ENCODE results near the gene ADORA2B. TPM values are rescaled to one million over a fixed set of nuclear protein-coding genes. Genes with fewer than 3 reads are reported as not detected.

ADORA2B gene
- total RNA-seq, 1 donor: 19.3 TPM

DNA sequence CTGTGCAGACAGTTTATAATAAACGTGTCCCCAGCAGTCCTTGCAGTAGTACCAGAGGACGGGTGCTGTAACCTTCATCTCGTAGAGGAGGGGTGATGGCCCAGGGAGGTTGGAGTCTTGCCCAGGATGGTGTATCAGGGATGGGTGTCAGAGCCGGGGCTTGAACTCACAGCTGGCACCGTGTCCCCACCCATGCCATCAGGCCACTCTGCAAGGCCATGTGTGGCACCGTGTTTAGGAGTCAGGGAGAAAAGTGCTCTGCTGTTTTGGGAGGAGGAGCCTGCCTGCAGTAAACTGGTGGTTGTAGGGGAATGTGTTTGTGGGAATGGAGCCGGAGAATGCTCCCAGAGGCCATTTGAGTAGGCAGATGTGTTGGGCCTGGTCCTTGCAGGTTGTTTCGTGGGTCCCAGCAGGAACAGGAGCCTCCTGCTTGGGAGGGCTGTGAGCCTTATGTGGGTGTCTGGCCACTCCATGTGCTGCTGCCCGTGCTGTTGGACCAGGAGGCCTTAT is 1.7 kb downstream of the ADORA2B start:
- TF ChIP-seq, protein P1, sequence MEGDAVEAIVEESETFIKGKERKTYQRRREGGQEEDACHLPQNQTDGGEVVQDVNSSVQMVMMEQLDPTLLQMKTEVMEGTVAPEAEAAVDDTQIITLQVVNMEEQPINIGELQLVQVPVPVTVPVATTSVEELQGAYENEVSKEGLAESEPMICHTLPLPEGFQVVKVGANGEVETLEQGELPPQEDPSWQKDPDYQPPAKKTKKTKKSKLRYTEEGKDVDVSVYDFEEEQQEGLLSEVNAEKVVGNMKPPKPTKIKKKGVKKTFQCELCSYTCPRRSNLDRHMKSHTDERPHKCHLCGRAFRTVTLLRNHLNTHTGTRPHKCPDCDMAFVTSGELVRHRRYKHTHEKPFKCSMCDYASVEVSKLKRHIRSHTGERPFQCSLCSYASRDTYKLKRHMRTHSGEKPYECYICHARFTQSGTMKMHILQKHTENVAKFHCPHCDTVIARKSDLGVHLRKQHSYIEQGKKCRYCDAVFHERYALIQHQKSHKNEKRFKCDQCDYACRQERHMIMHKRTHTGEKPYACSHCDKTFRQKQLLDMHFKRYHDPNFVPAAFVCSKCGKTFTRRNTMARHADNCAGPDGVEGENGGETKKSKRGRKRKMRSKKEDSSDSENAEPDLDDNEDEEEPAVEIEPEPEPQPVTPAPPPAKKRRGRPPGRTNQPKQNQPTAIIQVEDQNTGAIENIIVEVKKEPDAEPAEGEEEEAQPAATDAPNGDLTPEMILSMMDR (IDR thresholded peaks at IDR 0.05; ENCODE audit: insufficient read depth, low read length): no peak
- peak overlapping the region; percentile 89 for H3K4me3 ChIP-seq (ENCODE audit: low read depth, low read length)
- DNase-seq (ENCODE audit: low read depth): peak; percentile 27

DNA sequence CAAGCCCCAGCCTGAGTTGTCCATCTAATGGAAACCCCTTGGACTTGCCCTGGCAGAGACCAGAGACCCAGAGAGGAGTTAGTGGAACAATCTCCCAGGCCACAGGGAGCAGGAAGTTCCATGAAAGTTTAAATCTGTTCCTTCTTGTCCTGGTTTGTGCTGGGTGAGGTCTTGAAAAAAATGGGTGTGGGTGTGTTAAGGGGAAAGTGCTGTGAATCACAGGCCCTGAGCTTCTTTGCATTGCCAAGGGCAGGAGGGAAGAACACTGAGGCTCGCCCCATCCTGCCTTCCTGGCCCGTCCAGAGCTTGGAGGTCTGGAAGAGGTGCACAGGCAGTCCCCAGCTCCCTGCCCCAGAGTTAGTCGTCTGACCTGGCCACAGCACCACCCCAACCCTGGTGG is 2.3 kb downstream of the ADORA2B start:
- DNase-seq (ENCODE audit: low read depth): peak; percentile 73
- TF ChIP-seq, protein P1 (IDR thresholded peaks at IDR 0.05; ENCODE audit: insufficient read depth, low read length): no peak
- H3K4me3 ChIP-seq (ENCODE audit: low read depth, low read length): peak overlapping the region; percentile 89

DNA sequence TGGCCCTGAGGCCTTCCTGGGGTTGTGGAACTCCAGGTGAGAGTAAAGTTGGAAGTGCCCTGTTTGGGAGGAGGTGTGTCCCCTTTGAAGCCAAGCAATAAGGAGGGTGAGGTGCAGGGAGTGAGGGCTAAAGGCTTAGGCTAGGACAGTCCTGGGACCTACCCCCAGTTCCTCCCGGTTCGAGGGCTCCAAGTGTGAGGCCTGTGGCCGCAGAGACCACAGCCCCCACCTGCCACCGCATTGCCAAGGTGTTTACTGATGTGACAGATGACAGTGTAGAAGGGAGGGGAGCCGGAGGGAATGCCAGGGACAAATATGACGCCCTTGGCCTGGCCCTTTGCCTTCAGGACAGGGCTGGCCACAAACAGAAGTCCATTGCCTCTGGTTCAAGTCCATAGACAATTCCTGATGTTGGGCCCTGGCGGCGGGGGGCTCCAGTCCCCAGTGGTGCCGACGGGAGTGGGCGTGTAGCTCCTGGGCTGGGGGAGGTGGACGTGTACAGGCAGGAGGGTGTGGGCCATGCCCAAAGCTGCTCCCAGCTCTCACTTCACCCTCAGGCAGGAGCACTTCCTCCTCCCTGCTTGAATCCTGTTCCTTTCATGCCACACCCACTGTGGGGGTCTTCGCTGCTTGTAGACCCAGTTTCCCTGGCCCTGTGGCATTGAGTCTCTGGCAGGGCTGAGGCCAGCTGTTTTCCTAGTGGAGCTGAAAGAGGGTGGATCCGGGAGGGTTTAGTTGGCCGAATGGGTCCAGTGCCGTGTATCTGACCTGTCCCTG is 3.2 kb downstream of the ADORA2B start:
- TF ChIP-seq, protein P1 (IDR thresholded peaks at IDR 0.05; ENCODE audit: insufficient read depth, low read length): no peak
- no peak for DNase-seq (ENCODE audit: low read depth)
- H3K4me3 ChIP-seq (ENCODE audit: low read depth, low read length): peak overlapping the region; percentile 89

DNA sequence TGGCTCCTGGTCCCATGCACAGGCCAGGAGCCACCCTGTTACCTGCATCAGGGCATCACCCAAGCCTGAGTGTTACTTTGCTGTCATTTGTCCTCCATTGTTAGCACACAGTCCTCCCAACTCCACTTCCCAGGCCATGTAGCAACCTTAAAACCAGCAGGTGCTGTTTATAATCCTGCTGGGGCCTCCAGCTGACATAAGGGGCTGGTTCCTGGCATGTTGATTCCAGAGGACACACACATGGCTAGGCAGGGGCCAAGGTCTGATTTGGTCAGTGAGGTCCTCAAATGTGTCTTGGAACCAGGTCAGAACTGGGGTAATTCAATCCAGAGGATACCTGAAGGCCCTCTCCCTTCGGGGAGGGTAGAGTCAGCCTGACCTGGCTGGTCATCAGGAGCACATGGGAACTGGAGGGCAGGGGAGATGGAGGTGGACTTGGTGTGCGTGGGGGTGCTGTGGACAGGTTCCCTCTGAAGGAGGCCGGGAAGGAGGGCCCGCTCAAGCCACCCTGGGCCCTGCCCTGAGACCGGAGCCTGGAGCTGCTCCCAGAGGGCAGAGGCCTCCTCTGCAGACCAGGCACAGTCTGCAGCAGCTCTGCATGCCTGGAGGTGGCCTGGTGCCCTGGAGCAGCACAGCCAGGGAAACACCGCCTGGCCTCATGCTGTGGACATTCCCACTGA is 6.6 kb downstream of the ADORA2B start:
- TF ChIP-seq, protein P1 (IDR thresholded peaks at IDR 0.05; ENCODE audit: insufficient read depth, low read length): no peak
- no peak overlapping the region for H3K4me3 ChIP-seq (ENCODE audit: low read depth, low read length)
- DNase-seq (ENCODE audit: low read depth): no peak

DNA sequence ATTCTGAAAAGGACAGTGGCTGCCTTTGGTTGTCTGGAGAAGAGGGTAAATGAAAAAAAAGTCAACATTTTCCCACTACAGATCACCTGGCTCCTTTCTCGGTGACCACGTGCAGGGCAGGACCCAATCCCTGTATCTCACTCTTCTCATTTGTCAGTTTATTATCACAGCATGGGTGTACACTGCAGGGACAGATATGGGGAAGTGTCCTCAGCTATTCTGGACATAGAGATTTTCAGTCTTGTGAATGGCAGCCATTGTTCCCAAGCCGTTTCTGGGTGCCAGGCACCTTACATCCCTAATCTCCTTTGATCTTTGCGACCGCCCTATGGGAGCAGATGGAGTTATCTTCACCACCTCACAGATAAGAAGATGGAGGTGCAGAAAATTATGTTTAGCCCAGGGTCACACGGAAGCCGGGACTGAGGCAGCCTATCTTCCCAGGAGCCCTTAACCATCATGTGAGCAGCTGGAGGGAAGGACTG is 7.2 kb downstream of the ADORA2B start:
- TF ChIP-seq, protein P1 (IDR thresholded peaks at IDR 0.05; ENCODE audit: insufficient read depth, low read length): no peak
- H3K4me3 ChIP-seq (ENCODE audit: low read depth, low read length): no peak overlapping the region
- DNase-seq (ENCODE audit: low read depth): no peak

DNA sequence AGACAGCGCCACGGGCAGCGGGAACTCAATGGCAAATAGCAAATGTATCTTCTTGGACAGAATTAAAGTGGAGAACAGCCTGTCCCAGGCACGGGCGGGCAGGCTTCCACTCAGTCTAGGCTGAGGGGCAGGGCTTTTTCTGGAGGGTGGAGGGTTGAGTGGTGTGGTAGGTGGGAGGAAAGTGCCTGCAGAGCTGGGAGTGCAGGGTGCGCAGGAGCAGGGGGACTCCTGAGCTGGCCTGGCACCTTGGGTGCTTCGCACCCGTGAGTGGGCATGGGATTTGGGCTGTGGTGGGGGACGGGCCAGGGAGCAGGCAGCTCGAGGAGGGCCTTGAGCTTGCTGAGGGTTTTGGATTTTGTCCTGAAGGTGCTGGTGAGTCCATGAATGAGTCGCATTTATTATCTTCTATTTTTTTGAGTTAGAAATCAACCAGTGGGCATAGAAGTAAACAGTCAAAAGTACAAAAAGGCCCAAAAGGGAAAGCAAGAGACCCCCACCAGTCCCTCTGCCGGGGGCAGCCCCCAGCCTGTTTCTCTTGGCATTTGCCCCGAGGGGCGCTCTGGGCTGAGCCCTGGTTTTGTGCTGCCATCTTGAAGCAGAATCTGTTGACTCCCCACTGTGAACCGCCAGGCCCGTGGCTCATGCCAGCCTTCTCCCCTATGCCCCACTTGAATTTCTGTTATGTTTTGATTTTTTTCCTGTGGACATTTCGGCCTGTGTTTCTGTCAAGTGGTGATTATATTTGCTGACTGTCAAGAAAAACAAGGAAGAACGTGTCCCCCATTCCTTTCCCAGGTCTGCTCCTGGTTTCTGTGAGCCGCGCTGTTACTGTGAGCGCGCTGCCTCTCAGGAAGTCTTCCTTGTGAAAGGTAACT is 8.2 kb downstream of the ADORA2B start:
- no peak overlapping the region for H3K4me3 ChIP-seq (ENCODE audit: low read depth, low read length)
- no peak for DNase-seq (ENCODE audit: low read depth)
- TF ChIP-seq, protein P1 (IDR thresholded peaks at IDR 0.05; ENCODE audit: insufficient read depth, low read length): no peak
